ENCODE data around the gene CXCL17. TPM values are rescaled to one million over a fixed set of nuclear protein-coding genes. Genes with fewer than 3 reads are reported as not detected.
A peak's percentile ranks its signal among the peaks of the same experiment; 100 is the strongest.

CXCL17 gene
- total RNA-seq, 1 experiment from 2014 or later = not detected

- Histone ChIP-seq H3K9ac (ENCODE audit: extremely low read depth, insufficient read length, low read length) (no peak overlapping the region), H3K4ac (ENCODE audit: low read depth, low read length) (no peak overlapping the region), H3K79me1 (ENCODE audit: insufficient read depth, low read depth, low read length, poor library complexity, severe bottlenecking) (no peaks in the 10 kb centered on the region), H3T11ph (ENCODE audit: low read length) (no peak overlapping the region), H3K27me3 (ENCODE audit: insufficient read depth, low read length) (no peaks in the 10 kb centered on the region), H2BK120ac (ENCODE audit: low read depth, low read length, poor library complexity, severe bottlenecking) (no peak overlapping the region), H3K14ac (ENCODE audit: insufficient read depth, low read length) (no peak overlapping the region), H2BK20ac (ENCODE audit: low read depth, low read length, poor library complexity, severe bottlenecking) (no peak overlapping the region), H3K23ac (ENCODE audit: insufficient read length, low read depth, low read length) (no peak overlapping the region), H4K20me1 (ENCODE audit: control insufficient read depth, insufficient read depth, insufficient read length) (no peaks in the 10 kb centered on the region), H3K23me2 (ENCODE audit: insufficient read length, low read depth, low read length, poor library complexity, severe bottlenecking) (no peaks in the 10 kb centered on the region), H3K56ac (ENCODE audit: insufficient read length, low read depth, low read length) (no peak overlapping the region), H3K4me1 (ENCODE audit: insufficient read depth, low read length) (peaks cover 17% of the 10 kb centered on the region; the same call in 1 of the 2 replicates), H4K91ac (ENCODE audit: insufficient read length, low read depth, low read length) (no peak overlapping the region), H2BK15ac (ENCODE audit: low read depth, low read length) (no peak overlapping the region), H4K8ac (replicated peaks; ENCODE audit: insufficient read length, low read depth, low read length) (no peak overlapping the region), H2BK12ac (ENCODE audit: insufficient read length, low read depth, low read length) (no peak overlapping the region), H4K5ac (ENCODE audit: insufficient read length, low read depth, low read length) (no peak overlapping the region), H2BK5ac (ENCODE audit: insufficient read length, low read length) (no peak overlapping the region), H2AK5ac (ENCODE audit: insufficient read length, low read length) (no peak overlapping the region), H3K27ac (ENCODE audit: insufficient read length, low read depth, low read length) (no peak overlapping the region), H3K79me2 (ENCODE audit: insufficient read depth, low read length) (no peaks in the 10 kb centered on the region), H3K9me3 (ENCODE audit: control insufficient read depth, low read depth, low read length) (no peaks in the 10 kb centered on the region), H2AFZ (ENCODE audit: low read length) (no peak overlapping the region), H3K4me2 (ENCODE audit: insufficient read depth, insufficient read length, low read length) (no peak overlapping the region), H3K18ac (ENCODE audit: insufficient read length, low read depth, low read length) (no peak overlapping the region)
- TF ChIP-seq CTCF (conservative IDR thresholded peaks at IDR 0.05) = no peak
- Mint-ChIP-seq H3K4me3 (no peak overlapping the region), H3K27ac (peak overlapping the region in 2 of 3 experiments; percentile 50 to 78; a peak in 4 of 7 replicates), H3K4me1 (peaks cover 51 to 52% of the 10 kb centered on the region in 2 experiments), H3K36me3 (ENCODE audit: insufficient read depth in 1 of 3, low read depth in 3 of 3) (peaks cover 0 to 6% (median 3%) of the 10 kb centered on the region in 3 experiments; a peak in 5 of 7 replicates), H3K9me3 (no peaks in the 10 kb centered on the region), H3K27me3 (ENCODE audit: low read depth) (no peaks in the 10 kb centered on the region; the same call in 1 of the 2 replicates)
- WGBS (ENCODE audit: extremely low coverage, insufficient read length, low lambda C conversion rate) = no CpG with 5 or more reads among the region's 2 CpGs
- DNase-seq = no peak
These were observed 34.4 kb upstream of the CXCL17 start for GRCh38 chr19:42477117-42477516.

Measured in H9 (cell line).